H1 (cell line): Measurements from ENCODE around the gene MYO7B. TPM values are rescaled to one million over a fixed set of nuclear protein-coding genes. Genes with fewer than 3 reads are reported as not detected.

Experiments used
- CBX5 ChIP-seq: fragments of 300-800, 300-1000 bp; sonication (generic); IDR thresholded peaks from 2 replicates; pipeline ENCODE4 v1.7.1; 2016; ENCODE audit warnings: antibody characterized with exemption, low read length, low read depth
- EP300 ChIP-seq, 2 experiments: IDR thresholded peaks; 1 replicate in 1 of 2; 2 replicates in 1 of 2; pipeline ENCODE4 v1.6.1; 2011 to 2012; ENCODE audit warnings: low read depth in 2 of 2, low read length in 2 of 2, mild to moderate bottlenecking in 2 of 2, borderline replicate concordance in 1 of 2, inconsistent platforms in 1 of 2, moderate library complexity in 1 of 2
- FOSL1 ChIP-seq: IDR thresholded peaks from 2 replicates; pipeline ENCODE4 v1.6.1; 2011; ENCODE audit warnings: mild to moderate bottlenecking, low read depth, low read length, moderate library complexity; ENCODE audit not compliant: insufficient read depth
- GABPA ChIP-seq: IDR thresholded peaks from 2 replicates; pipeline ENCODE4 v1.6.1; 2011; ENCODE audit warnings: mild to moderate bottlenecking, low read length, moderate library complexity, borderline replicate concordance; ENCODE audit not compliant: insufficient read depth
- HDAC2 ChIP-seq, 2 experiments: fragments of 300-600 bp in 1 of 2; sonication (generic) in 1 of 2; IDR thresholded peaks; 2 replicates each; pipeline ENCODE4 v1.6.1; 2011 to 2012; ENCODE audit warnings: low read depth in 2 of 2, low read length in 2 of 2, mild to moderate bottlenecking in 2 of 2, moderate library complexity in 2 of 2, borderline replicate concordance in 1 of 2, inconsistent platforms in 1 of 2
- RAD21 ChIP-seq, 2 experiments: IDR thresholded peaks in 1 of 2; conservative IDR thresholded peaks in 1 of 2; 2 replicates each; pipeline ENCODE4 v1.6.1; 2011; ENCODE audit warnings: low read depth in 2 of 2, low read length in 2 of 2, improper control_type of control experiment in 1 of 2, inconsistent platforms in 1 of 2, mild to moderate bottlenecking in 1 of 2, moderate library complexity in 1 of 2
- SIRT6 ChIP-seq: IDR thresholded peaks from one replicate; pipeline ENCODE4 v1.7.1; 2012; ENCODE audit warnings: low read length, inconsistent platforms
- ZNF274 ChIP-seq: IDR thresholded peaks from 2 replicates; pipeline ENCODE4 v1.7.0; 2012; ENCODE audit warnings: low read length, borderline replicate concordance; ENCODE audit errors: extremely low read depth
- polyA plus RNA-seq, 7 experiments: library from polyadenylated mRNA; depleted of rRNA in 3 of 7; stranded (reverse) in 5 of 7; unstranded in 2 of 7; fragments of >200 nt in 5 of 7; fragments of 200-250 nt in 2 of 7; gene quantifications; 1 replicate in 5 of 7; 2 replicates in 1 of 7; 4 replicates in 1 of 7; pipeline versions ENCODE4 v1.2.1 to v1.2.3, GENCODE V29; 2011 to 2013; ENCODE audit warnings: missing spikeins in 2 of 7, mixed read lengths in 2 of 7
- total RNA-seq: library from RNA; stranded (reverse); fragmentation: NEBNext Ultra II Directional; extraction: Animal tissue kit (Norgen Biotek cat#: 25700); gene quantifications from 2 replicates; pipeline ENCODE4 v1.2.1, GENCODE V29; 2021

Gene MYO7B
- total and polyA plus RNA-seq, 2 of the 8 experiments (the other 6 are each of a cell fraction or from before 2014, with no cell fraction given) = not detected

GRCh38 chr2:127657232-127657595 is 121.7 kb downstream of the MYO7B start (continued):
- TF ChIP-seq CBX5 (no peak), SIRT6 (no peak), EP300 (IDR thresholded peaks at IDR 0.05; ENCODE audit: borderline replicate concordance in 1 of 2, low read depth in 2 of 2, low read length in 2 of 2) (no peak), FOSL1 (no peak), ZNF274 (no peak), HDAC2 (IDR thresholded peaks at IDR 0.05; ENCODE audit: borderline replicate concordance in 1 of 2, low read depth in 2 of 2, low read length in 2 of 2) (no peak), GABPA (no peak), RAD21 (IDR thresholded peaks at IDR 0.05 in 1 of 2, conservative IDR thresholded peaks at IDR 0.05 in 1 of 2; ENCODE audit: low read depth in 2 of 2, low read length in 2 of 2) (no peak)
